Activated CD4-positive, CD25-positive, alpha-beta regulatory T cell treated with anti-CD3 and anti-CD28 coated beads, Interleukin-2, amount 50 U/mL, for 16 hours (primary cell): Measurements from ENCODE around the gene RASAL2.
"Not testable (repeated sequence)": the region's sequence is repeated elsewhere in the genome, so short reads cannot be mapped to it uniquely, and the experiment has no call there.

Experiments
- DNase-seq: peaks from one replicate; pipeline ENCODE4 v3.0.0-alpha.2; 2020; ENCODE audit warnings: low read depth, low spot score

Gene RASAL2

GRCh38 chr1:178161516-178161915 lies 67.6 kb downstream of the RASAL2 start:
- no peak for DNase-seq

DNA sequence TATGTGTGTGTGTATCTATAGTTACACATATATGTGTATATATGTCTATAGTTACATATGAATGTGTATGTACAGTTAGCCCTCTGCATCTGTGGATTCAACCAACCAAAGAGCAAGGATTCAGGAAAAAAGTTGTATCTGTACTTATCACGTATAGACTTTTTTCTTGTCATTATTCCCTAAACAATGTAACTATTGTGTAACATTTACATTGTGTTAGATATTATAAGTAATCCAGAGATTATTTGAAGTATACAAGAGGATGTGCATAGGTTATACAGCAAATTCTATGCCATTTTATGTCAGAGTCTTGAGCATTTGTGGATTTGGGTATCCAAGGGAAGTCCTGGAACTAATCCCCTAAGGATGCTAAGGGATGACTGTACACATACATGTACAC lies 71.3 kb downstream of the RASAL2 start:
- DNase-seq, result no peak

DNA sequence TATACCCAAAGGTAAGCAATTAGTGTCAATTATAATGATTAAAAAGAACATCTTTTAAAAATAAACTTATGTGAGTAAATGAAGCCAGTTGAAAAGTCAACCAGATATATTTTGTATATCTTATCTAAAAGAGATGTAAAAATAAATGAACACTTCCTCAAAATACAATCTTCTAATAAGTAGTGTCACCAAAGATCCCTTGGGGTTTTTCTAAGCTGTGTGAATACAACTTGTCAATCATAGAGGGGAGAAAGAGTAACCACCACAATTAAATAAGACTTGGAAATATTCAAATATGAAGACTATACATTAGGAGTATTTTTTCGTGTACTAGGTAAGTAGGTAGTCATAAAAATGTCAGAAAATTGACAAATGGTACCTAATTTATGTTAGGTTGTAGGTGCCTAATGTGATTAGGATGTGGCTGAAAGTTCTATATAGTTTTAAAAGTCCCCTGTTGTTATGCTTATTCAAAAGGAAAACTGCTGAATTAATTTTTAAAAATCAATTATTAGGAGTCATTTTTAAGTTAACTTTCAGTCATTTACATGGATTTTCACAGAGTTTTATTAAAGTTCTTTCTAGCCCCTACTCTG lies 72.6 kb downstream of the RASAL2 start:
- DNase-seq, result no peak

DNA sequence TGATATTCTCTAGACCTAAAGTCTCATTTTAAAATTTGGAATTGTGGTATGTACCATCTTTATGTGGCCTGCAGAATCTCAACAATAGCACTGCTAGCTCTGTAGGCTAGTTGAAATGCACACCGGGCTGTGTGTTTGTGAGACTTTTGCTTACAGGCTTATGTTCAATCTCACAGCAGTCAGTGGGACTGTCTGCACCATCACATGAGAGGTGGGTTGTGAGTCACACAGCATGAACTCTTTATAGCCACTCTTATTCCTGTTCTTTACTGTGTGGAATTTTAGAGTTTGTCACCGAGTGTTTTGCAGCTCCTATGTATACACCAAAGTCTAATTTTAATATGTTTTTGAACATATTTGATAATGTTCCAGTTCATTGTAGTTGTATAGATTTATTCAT lies 74.6 kb downstream of the RASAL2 start:
- DNase-seq, result no peak

DNA sequence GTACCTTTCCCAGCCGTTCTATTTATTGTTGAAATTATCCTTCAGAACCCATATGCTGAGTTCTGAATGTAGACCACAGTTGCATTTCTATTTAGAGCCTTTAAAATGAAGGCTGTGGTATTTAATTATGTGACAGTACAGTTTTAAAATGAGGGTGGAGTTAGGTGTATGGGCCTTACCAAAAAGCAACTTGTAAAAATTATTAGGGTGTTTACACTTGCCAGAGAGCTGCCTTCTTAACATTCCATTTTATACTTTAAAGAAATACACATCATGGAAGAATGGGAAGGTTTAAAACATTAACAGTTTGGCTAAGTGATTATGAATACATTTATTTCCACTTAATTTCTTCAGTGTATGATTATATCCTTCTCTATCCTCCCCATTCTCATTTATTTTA lies 75.7 kb downstream of the RASAL2 start:
- no peak for DNase-seq

DNA sequence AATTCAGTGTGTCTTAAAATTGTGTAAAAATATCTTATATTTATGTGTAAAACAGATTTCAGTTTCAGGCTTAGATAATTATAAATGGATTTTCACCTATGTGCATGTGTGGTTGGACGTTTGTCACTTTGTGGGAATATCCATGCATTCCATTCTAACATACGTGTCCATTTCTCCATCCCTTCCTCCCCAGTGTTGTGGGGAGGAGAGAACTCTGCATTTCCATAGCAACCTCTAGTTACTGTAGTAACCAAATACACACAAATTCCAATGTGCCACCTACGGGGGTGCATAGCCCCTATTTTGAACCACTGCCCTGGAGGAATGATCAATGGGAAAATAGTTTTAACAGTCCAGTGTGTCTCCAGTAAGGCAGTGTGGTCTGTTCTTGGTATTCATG lies 79.0 kb downstream of the RASAL2 start:
- no peak for DNase-seq

DNA sequence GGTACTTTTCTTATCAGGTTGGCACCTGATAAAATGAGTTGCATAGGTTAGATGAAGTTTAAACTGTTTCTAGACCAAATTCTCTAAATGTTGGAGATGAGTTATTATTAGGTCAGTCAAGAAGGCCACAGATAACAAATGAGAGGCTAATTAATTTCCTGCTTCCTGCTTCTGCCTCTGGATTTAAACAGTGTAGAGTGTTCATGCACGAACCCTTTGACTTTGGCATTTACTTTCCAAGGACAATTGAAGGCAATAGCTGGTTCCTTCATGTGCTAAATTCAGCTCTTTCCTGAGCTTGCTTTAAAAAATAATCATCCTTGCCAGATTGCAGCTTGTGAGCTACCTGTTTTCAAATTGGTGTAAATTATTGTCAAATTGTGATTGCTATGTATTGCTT lies 80.6 kb downstream of the RASAL2 start:
- no peak for DNase-seq

DNA sequence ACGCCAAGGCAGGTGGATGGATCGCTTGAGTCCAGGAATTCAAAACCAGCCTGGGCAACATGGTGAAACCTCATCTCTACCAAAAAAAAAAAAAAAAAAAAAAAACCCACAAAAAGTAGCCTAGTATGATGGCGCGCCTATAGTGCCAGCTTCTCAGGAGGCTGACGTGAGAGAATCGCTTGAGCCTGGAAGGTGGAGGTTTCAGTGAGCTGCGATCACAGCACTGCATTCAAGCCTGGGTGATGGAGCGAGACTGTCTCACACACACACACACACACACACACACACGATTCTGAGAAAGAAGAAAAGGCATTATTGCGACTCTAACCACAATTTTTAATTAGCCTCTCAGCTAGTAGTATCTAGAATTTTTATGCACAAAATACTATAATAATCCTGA lies 86.5 kb downstream of the RASAL2 start:
- no peak for DNase-seq

- no peak for DNase-seq
Measured at GRCh38 chr1:178183796-178184195, 89.9 kb downstream of the RASAL2 start.

- no peak for DNase-seq
Measured at GRCh38 chr1:178188306-178188705, 94.4 kb downstream of the RASAL2 start.

- DNase-seq, result no peak
Measured at GRCh38 chr1:178189814-178190213, 95.9 kb downstream of the RASAL2 start.

DNA sequence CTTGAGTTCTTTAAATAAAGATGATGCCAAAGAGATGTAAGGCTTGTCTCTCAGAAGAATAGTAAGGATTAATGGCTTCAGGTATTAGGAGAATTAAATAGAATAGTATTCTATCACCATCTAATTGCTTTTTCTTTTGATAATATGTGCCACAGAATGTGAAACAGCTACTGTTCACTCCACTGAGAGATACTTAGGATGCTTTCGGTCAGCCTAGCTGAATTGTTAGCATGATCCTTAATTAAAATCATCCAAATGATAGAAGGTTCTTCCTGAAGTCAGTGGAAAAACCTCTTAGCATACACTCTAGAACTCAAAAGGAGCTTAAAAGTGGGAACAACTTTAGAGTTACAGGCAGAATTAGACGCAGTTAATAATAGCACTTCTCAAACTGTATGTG lies 97.0 kb downstream of the RASAL2 start:
- DNase-seq, result no peak

DNA sequence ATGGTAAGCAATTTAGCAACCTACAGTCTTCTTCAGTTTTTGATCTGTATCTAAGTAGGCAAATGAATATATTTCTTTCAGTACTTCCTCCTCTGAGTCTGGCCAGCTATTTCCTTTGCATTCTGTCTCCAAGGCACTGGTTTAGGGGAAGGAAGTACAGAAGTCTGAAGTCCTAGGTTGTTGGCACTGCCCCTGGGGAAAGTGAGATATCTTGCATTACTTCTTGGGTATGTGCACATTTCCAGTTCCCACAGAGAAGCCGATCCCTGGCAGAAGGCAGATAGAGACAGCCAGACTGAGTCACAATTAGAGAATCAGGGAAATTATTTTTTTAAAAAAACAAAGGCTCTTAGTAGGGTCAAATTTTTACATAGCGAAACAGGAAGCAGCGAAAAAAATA lies 98.8 kb downstream of the RASAL2 start:
- DNase-seq, result no peak

DNA sequence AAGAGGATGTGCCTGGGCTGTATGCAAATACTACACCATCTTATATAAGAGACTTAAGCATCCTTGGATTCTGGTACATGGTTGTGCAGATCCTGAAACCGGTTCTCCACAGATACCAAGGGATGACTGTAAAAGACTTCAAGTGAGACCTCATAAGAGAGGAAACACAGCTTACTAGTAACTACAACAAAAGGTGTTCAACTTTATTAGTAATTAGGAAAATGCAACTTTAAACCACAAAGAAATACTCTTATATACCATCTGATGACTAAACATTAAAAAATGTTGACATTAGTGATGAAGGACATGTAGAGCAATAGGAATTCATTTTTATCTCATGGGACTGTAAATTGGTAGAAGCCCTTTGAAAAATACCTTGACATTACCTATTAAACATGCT lies 102.7 kb downstream of the RASAL2 start:
- DNase-seq, result no peak

- not testable (repeated sequence) for DNase-seq
Measured at GRCh38 chr1:178202095-178202494, 108.2 kb downstream of the RASAL2 start.

DNA sequence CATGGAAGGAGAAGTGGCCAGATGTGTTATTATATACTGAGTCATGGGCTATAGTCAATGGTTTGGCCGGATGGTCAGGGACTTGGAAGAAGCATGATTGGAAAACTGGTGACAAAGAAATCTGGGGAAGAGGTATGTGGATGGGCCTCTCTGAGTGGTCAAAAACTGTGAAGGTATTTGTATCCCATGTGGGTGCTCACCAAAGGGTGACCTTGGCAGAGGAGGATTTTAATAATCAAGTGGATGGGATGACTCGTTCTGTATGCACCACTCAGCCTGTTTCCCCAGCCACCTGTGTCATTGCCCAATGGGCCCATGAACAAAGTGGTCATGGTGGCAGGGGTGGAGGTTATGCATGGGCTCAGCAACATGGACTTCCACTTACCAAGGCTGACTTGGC lies 108.6 kb downstream of the RASAL2 start:
- DNase-seq, result not testable (repeated sequence)

DNA sequence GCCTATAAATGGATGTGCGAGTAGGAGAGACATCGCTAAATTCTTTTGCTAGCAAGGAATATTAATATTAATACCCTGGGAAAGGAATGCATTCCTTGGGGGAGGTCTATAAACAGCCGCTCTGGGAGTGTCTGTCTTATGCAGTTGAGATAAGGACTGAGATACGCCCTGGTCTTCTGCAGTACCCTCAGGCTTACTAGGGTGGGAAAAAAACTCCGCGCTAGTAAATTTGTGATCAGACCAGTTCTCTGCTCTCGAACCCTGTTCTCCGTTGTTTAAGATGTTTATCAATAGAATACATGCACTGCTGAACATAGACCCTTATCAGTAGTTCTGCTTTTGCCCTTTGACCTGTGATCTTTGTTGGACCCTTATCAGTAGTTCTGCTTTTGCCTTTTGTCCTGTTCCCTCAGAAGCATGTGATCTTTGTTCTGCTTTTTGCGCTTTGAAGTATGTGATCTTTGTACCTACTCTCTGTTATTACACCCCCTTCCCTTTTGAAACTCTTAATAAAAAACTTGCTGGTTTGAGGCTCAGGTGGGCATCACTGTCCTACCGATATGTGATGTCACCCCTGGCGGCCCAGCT lies 114.5 kb downstream of the RASAL2 start:
- DNase-seq, result not testable (repeated sequence)

DNA sequence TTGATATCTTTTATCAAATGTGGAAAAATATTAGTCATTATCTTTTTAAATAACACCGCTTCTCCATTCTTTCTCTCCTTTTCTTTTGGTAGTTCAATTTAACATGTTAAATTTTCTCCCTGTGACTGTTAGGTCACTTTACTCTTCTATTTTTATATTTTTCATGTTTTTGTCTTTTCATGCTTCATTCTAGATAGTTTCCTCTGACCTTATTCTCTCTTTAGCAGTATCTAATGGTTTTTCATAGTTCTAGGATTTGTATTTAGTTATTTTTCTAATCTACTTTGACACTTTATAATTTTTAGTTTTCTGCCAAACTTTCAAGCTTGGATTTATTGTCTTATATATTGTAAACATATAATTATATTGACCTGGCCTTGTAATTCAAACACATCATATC lies 116.0 kb downstream of the RASAL2 start:
- no peak for DNase-seq

- DNase-seq, result no peak
Measured at GRCh38 chr1:178218550-178218949, 124.6 kb downstream of the RASAL2 start.

GRCh38 chr1:178220094-178220493 lies 126.2 kb downstream of the RASAL2 start:
- no peak for DNase-seq

DNA sequence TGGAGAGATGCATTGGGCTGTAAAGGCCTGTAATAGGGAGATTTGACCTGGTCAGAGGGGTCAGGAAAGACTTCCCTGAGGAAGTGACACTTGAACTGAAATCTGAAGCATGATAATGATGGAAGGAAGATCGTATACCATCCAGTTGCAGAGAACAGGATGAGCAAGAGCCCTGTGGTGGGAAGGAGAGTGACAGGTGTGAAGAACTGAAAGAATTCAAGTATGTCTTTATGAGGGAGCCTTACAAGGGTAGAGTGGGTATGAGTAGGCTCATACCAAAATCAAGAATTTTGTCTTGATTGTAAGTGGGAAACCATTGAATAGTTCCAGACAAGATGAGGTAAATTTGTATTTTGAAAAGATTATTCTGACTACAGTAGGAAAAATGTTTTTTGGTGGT lies 129.4 kb downstream of the RASAL2 start:
- DNase-seq, result no peak

- DNase-seq, result no peak
Measured at GRCh38 chr1:178224358-178224757, 130.5 kb downstream of the RASAL2 start.

GRCh38 chr1:178230881-178231409 lies 137.0 kb downstream of the RASAL2 start:
- no peak for DNase-seq

- DNase-seq, result no peak
Measured at GRCh38 chr1:178232108-178232507, 138.2 kb downstream of the RASAL2 start.
